GM21825 (cell line): Measurements from ENCODE around the gene SSH3.

Experiments used
- ATAC-seq: cut with Tn5 transposase; IDR thresholded peaks from one replicate; pipeline ENCODE4 v1.9.1; 2021; ENCODE audit warnings: mild to moderate bottlenecking, moderate library complexity; ENCODE audit not compliant: unreplicated experiment

The SSH3 gene

DNA sequence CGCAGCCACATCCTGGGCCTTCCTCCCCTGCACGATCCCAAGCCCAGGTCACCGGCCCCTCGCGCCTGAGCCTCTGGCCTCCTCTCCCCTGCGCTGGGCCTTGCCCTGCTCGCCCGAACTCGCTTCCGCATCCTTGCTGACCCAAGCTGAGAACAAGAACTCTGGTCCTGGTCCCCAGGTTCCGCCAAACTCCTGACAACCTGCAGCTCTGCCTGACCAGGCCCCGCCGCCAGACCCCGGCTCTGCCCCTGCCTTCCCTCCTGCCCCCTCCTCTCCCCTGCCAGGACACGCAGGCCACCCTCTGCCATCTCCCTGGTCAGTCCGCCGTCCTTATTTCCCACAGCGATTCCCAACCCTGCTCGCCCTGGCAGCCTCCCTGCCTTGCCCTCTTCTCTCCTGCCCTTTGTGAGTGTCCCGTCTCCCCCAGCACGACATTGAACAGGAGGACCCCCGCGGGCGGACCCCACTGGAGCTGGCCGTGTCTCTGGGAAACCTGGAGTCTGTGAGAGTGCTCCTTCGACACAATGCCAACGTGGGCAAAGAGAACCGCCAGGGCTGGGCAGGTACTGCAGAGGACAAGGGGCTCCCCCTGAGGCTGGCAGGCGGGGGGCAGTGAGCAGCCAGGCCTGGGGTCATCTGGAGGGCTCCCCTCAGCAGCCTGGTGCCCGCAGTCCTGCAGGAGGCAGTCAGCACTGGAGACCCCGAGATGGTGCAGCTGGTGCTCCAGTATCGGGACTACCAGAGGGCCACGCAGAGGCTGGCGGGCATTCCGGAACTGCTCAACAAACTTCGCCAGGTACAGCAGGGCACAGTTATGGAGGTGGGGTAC lies 13.5 kb upstream of the SSH3 start:
- no peak for ATAC-seq

DNA sequence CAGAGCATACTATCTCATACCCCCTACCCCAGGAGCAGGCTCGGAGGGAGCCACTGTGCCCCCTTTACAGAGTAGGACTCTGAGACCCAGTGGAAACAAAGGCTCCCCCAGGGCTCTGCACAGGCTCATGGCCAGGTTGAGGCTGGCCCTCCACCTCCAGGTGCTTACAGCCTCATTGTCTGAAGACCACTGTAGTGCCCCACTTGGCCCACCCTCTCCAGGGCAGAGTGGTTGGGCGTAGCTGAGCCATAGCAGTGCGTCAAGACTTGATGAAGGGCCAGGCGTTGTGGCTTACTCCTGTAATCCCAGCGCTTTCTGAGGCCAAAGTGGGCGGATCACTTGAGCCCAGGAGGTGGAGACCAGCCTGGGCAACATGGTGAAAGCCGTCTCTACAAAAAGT lies 12.5 kb upstream of the SSH3 start:
- no peak for ATAC-seq

DNA sequence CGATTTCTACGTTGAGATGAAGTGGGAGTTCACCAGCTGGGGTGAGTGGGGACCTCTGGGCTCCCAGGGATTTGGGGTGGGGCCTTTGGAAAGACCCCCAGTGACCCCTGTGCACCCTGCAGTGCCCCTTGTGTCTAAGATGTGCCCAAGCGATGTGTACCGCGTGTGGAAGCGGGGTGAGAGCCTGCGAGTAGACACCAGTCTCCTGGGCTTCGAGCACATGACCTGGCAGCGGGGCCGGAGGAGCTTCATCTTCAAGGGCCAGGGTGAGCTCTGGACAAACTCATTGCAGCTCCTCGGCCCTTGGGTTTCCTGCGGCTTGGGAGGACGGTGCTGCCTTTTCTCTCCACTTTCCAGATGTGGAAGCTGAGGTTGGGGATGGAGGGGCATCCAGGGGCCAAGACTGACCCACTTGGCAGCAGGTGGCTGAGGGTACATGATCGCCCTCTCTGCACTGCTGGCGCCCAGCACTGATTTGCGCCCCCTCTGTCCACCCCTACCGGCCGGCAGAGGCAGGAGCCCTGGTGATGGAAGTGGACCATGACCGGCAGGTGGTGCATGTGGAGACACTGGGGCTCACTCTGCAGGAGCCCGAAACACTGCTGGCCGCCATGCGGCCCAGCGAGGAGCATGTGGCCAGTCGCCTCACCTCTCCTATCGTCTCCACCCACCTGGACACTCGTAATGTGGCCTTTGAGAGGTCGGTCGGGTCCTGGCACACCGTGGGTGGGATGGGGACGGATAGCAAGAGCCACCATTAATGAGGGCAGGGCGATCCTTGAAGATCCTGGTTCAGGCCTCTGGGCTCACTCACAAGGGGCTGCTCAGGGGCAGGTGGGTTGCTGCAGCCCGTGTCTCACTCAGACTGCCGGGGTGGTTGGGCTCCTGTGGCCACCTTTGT lies 11.6 kb upstream of the SSH3 start:
- ATAC-seq = no peak

DNA sequence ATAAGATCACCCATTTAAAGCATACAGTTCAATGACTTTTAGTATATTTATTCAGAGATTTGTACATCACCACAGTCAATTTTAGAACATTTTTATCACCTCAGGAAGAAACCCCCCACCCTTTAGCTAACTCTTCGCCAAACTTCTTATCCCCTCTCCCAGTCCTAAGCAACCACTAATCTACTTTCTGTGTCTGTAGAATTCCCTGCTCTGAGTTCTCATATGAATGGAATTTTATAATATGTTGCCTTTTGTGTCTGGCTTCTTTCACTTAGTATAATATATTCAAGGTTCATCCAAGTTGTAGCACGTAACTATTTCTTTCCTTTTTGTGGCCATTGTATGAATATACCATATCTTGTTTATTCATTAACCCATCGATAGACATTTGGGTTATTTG lies 10.7 kb upstream of the SSH3 start:
- ATAC-seq = no peak

DNA sequence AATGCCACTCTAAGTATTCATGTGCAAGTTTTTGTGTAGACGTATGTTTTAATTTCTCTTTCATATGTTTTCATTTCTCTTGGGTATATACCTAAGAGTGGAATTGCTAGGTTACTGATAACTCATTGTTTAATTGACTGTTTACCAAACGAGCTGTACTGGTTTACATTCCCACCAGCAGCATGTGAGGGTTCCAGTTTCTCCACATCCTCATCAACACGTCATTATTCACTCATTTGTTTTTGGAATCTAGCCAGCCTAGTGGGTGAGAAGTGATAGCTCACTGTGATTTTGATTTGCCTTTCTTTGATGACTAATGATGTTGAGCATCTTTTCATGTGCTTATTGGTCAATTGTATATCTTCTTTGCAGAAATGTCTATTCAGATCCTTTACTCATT lies 10.2 kb upstream of the SSH3 start:
- ATAC-seq = no peak

DNA sequence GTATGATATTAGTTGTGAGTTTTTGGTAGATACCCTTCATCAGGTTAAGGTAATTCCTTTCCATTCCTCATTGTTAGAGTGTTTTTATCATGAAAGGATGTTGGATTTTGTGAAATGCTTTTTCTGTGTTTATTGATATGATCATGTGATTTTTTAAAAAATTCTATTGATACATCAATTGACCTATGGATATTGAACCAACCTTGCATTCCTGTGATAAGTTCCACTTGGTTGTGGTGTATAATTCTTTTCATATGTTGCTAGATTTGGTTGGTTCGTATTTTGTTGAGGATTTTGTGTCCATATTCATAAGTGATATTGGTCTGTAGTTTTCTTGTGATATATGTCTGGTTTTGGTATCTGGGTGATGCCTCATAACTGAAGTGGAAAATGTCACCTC lies 7.5 kb upstream of the SSH3 start:
- ATAC-seq = no peak

DNA sequence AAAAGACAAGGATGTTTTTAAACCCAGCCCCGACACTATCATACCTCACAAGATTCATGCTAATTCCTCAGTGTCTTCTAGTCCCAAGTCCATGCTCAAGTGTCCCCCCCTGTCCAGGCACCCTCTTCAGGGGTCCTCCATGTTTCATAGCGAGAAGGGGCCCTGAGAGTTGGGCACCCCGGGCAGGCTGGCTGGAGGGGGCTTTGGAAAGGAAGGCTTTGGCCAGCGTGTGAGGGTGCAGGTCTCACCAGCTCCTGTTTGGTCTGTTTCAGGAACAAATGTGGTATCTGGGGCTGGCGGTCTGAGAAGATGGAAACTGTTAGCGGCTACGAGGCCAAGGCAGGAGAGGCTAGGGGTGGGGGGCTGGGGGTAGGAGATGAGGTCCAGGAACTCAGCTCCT lies 4.5 kb upstream of the SSH3 start:
- no peak for ATAC-seq

DNA sequence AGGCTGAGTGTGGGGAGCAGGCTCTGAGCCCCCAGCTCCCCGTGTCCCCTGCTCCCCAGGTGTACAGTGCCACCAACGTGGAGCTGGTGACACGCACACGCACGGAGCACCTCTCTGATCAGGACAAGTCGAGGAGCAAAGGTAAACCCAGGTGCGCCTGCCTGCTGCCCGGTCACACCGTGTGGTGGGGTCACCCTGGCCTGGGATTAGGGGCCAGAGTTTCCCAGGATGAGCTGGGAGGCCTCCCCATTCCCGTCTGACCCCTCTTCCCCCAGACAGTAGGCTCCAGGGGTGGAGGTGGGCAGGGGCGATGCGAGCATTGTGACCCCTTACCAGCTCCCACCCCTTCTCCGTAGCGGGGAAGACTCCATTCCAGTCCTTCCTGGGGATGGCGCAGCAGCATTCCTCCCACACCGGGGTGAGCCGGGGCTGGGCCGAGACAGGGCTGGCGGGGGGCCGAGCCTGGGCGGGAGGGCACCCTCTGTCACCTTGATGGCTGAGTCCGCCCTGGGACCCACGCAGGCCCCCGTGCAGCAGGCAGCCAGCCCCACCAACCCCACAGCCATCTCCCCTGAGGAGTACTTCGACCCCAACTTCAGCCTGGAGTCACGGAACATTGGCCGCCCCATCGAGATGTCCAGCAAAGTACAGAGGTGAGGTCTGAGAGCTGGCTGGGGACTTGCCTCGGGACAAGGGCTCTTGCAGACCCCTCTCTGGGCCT lies 3.7 kb upstream of the SSH3 start:
- ATAC-seq = no peak

DNA sequence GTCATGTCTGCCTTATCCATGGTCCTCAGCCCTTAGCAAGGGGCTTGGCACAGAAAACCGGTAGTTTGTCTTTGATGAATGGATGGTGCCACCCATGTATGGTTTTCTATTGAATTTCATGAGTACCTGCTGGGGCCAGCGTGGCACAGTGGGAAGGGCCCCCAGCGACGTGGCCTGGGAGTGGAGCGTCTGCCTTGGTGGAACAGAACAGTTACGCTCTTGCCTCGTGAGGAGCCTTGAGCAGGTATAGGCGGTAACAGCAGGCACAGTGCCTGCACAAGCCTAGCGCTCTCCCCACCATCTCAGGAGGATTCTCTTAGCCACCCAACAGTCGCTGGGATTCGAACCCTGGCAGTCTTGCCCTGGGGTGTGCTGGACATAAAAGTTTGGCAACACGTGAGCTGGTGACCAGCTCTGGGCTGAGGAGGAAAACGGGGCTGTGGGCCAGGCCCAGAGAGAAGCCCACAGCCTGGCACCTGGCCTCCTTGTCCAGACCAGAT lies 3.0 kb upstream of the SSH3 start:
- ATAC-seq = no peak

DNA sequence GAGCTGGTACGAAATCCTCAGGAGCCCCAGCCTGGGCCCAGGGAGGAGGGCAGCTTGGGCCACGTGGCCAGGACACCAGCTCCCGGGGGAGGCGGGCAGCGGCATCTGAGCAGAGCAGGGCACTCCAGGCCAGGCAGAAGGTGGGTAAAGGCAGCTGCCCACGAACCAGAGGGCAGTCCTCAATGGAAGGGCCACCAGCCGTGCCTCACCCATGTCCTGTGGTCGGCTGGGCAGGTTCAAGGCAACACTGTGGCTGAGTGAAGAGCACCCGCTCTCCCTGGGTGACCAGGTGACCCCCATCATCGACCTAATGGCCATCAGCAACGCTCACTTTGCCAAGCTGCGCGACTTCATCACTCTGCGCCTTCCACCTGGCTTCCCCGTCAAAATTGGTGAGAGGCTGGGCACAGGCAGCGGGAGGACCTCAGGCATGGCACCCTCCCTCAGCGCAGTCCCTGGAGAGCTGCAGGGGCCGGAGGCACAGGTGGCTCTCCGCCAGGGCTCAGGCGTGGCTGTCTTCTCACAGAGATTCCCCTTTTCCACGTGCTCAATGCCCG lies 2.5 kb upstream of the SSH3 start:
- ATAC-seq = no peak

DNA sequence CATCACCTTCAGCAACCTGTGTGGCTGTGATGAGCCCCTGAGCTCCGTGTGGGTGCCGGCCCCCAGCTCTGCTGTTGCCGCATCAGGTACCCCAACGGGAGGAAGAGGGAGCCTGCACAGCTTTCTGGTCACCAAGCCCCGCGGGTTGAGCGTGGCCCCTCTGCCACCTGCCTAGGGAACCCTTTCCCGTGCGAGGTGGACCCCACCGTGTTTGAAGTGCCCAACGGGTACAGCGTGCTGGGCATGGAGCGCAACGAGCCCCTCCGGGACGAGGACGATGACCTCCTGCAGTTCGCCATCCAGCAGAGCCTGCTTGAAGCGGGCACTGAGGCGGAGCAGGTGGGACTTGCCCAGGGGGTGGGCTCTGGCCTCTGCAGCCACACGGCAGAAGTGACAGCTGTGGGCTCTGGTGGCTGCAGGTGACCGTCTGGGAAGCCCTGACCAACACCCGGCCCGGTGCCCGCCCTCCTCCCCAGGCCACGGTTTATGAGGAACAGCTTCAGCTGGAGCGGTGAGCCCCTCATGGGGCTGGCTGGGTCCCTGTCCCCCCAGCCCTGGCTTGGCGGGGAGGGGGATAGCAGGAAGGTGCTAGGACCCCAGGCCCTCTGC lies 1.9 kb upstream of the SSH3 start:
- no peak for ATAC-seq

DNA sequence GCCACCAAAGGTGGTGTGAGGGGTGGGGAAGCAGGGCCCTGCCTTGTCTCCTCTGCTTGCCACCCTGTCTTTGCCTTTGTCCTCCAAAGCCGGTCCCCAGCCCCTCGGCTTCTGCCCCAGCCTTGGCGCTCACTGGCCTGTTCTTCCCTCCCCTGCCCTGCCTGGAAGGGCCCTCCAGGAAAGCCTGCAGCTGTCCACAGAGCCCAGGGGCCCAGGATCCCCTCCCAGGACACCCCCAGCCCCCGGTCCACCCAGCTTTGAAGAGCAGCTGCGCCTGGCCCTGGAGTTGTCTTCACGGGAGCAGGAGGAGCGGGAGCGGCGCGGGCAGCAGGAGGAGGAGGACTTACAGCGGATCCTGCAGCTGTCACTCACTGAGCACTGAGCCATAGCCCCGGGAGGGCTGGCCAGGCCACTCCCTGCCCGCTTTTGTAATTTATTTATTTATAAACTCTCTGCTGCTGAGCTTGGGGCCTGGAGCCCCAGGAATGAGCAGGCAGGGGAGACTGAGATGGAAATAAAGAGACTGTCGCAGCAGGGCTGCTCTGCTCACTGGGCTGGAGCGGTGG lies 1.3 kb upstream of the SSH3 start:
- ATAC-seq = no peak

DNA sequence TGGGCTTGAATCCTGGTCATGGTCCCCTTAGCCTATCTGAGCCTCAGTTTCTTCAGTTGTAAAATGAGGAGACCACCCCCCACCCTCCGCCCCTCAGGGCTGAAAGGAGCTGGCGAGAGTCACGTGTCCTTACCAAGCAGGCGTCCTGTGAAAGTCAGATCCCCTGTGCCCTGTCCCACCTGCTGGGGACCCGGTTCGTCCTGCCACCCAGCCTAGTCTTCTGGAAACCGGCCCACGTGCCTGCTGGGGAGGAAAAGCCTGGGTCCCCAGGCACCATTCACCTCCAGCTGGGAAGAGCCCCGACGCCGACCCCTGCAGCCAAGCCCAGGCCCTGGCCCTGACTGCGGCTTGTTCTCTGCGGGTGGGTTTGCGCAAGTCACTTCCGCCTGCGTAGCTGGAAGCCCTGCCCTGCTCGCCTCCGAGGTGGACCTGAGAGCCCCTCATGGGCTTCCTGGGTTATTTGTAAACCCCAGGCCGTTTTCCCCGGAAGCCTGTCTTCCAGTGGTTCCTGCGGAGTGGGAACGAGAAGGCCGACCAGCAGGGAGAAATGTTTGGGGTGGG lies 679 bp upstream of the SSH3 start:
- no peak for ATAC-seq

DNA sequence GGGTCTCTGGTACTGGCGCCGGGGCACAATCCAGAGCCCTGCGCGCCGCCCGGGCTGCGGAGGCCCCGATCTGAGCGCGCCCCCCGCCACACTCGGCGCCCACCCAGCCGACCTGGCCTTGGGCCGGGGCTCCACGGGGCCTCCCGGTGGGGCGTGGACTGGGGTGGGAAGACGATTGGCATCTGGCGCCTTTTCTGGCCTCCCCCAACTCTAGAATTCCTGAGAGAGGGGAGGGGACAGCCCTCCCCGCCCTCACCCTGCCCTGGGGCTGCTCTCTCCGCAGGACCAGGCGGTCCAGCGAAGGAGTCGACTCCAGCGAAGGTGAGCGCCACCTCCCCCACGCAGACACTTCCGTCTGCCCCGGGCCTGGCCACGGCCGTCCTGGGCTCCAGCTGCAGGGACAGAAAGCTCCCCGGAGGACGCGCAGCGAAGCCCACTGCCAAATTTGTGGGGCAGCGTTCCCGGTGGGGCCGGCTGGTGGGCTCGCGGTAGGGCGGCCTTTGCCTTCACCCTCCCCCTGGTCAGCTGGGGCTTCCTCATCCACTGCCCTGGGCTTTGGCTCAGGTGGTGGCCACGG lies 593 bp downstream of the SSH3 start:
- ATAC-seq = no peak

DNA sequence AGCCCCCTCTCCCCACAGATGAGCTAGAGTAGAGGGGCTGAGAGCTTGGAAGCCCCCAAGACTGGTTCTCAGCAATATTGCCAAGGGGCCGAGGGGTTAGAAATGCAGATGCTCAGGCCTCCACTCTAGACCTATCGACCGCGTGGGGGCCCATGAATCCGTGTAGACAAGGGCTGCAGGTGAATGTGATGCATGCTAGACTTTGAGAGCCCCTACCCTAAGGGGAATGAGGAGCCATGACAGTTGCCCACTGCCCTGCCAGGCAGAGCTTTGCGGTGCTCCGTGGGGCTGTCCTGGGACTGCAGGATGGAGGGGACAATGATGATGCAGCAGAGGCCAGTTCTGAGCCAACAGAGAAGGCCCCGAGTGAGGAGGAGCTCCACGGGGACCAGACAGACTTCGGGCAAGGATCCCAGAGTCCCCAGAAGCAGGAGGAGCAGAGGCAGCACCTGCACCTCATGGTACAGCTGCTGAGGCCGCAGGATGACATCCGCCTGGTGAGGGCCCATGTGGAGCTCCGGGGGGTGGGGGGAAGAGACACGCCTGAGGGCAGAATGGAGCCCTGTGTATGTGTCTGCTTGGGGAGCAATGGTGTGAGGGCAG lies 1.3 kb downstream of the SSH3 start:
- no peak for ATAC-seq

DNA sequence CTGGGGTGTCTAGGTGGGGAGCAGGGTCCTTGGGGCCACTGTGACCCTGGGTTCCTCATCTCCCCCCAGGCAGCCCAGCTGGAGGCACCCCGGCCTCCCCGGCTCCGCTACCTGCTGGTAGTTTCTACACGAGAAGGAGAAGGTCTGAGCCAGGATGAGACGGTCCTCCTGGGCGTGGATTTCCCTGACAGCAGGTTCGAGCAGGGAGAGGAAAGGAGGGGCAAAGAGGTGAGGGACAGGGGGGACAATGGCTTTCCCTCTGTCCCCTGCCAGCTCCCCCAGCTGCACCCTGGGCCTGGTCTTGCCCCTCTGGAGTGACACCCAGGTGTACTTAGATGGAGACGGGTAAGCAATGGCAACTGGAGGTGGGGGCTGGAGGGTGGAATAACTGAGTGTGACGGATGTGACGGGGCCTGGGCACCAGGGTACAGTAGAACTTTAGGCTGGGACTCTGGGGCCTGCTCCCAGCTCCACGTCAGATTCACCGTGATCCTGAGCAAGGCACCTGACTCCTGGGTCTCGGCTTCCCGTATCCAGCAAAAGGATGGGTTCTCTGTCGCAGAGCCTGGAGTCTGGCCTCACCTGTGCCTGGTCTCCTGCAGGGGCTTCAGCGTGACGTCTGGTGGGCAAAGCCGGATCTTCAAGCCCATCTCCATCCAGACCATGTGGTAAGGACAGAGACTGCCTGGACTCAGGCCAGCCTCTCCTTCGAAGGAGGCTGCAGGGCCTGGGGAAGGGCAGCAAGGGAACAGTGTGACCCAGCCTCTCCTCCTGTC lies 3.6 kb downstream of the SSH3 start:
- ATAC-seq = no peak

DNA sequence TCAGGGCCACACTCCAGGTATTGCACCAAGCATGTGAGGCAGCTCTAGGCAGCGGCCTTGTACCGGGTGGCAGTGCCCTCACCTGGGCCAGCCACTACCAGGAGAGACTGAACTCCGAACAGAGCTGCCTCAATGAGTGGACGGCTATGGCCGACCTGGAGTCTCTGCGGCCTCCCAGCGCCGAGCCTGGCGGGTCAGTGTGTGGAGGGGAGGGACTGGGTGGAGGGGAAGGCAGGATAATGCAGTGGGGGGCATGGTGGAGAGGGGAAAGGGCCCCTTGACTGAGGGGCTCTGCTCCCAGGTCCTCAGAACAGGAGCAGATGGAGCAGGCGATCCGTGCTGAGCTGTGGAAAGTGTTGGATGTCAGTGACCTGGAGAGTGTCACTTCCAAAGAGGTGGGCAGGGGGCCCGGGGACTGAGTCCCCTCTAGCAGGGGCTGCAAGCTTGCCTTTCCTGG lies 4.2 kb downstream of the SSH3 start:
- no peak for ATAC-seq
